Adipocyte (in vitro differentiated cells): ENCODE measurements around the gene HDLBP.

Source experiments
- DNase-seq: peaks from one replicate; pipeline ENCODE4 v3.0.0-alpha.2; 2015; ENCODE audit warnings: low read depth
- H3K27me3 ChIP-seq: replicated peaks from 2 replicates; pipeline ENCODE4 v1.7.0; 2013; ENCODE audit warnings: mild to moderate bottlenecking, low read length, moderate library complexity; ENCODE audit not compliant: control insufficient read depth, insufficient read depth
- H3K36me3 ChIP-seq: 2 replicates; pipeline ENCODE4 v1.7.0; 2013; ENCODE audit warnings: low read length, mild to moderate bottlenecking, moderate library complexity; ENCODE audit not compliant: control insufficient read depth, insufficient read depth, severe bottlenecking
- H3K4me1 ChIP-seq: 2 replicates; pipeline ENCODE4 v1.7.0; 2013; ENCODE audit warnings: mild to moderate bottlenecking, low read length, moderate library complexity; ENCODE audit not compliant: control insufficient read depth, insufficient read depth
- H3K4me3 ChIP-seq: 2 replicates; pipeline ENCODE4 v1.7.0; 2013; ENCODE audit warnings: mild to moderate bottlenecking, low read length, moderate library complexity
- H3K9ac ChIP-seq: 2 replicates; pipeline ENCODE4 v1.7.0; 2013; ENCODE audit warnings: mild to moderate bottlenecking, low read length, moderate library complexity
- H3K9me3 ChIP-seq: 2 replicates; pipeline ENCODE4 v1.7.0; 2013; ENCODE audit warnings: mild to moderate bottlenecking, low read length, moderate library complexity; ENCODE audit not compliant: control insufficient read depth

Gene HDLBP, protein sequence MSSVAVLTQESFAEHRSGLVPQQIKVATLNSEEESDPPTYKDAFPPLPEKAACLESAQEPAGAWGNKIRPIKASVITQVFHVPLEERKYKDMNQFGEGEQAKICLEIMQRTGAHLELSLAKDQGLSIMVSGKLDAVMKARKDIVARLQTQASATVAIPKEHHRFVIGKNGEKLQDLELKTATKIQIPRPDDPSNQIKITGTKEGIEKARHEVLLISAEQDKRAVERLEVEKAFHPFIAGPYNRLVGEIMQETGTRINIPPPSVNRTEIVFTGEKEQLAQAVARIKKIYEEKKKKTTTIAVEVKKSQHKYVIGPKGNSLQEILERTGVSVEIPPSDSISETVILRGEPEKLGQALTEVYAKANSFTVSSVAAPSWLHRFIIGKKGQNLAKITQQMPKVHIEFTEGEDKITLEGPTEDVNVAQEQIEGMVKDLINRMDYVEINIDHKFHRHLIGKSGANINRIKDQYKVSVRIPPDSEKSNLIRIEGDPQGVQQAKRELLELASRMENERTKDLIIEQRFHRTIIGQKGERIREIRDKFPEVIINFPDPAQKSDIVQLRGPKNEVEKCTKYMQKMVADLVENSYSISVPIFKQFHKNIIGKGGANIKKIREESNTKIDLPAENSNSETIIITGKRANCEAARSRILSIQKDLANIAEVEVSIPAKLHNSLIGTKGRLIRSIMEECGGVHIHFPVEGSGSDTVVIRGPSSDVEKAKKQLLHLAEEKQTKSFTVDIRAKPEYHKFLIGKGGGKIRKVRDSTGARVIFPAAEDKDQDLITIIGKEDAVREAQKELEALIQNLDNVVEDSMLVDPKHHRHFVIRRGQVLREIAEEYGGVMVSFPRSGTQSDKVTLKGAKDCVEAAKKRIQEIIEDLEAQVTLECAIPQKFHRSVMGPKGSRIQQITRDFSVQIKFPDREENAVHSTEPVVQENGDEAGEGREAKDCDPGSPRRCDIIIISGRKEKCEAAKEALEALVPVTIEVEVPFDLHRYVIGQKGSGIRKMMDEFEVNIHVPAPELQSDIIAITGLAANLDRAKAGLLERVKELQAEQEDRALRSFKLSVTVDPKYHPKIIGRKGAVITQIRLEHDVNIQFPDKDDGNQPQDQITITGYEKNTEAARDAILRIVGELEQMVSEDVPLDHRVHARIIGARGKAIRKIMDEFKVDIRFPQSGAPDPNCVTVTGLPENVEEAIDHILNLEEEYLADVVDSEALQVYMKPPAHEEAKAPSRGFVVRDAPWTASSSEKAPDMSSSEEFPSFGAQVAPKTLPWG (N-terminal part only)

GRCh38 chr2:241315093-241315878, at the start of gene HDLBP:
HDLBP (minus strand) TSS chr2:241315672; CDS start chr2:241266869, 48,803 bp downstream.
- Histone ChIP-seq H3K4me3 (peak within 1 kb of the TSS; percentile 98), H3K36me3 (peaks cover 6% of the 10 kb centered on the region), H3K27me3 (no peaks in the 10 kb centered on the region), H3K4me1 (peaks cover 59% of the 10 kb centered on the region), H3K9me3 (no peaks in the 10 kb centered on the region), H3K9ac (peak within 1 kb of the TSS; percentile 100)
- DNase-seq, result peak; percentile 100

DNA sequence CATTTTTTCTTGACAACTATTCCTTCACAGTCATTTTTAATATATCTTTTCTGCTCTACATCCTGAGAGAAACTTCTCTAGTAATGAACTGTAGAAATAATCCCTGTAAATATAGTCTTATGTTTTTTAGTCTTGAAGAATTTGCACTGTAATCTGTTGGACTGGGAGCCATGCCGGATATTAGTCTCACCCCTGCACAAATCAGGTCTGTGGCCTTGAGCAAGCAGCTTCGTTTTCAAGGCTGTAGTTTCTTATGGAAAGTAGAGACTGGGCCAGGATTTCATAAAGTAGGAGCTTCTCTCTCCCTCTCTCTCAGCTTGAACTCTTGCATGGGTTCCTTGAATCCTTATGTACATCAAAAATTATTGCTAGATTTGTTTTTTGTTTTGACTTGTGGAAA, 49.3 kb upstream of the HDLBP start:
- peaks cover 22% of the 10 kb centered on the region for H3K4me1 ChIP-seq
- H3K36me3 ChIP-seq, result no peaks in the 10 kb centered on the region
- no peak for DNase-seq
- H3K27me3 ChIP-seq, result no peaks in the 10 kb centered on the region
- H3K9ac ChIP-seq, result no peak overlapping the region
- no peak overlapping the region for H3K4me3 ChIP-seq
- H3K9me3 ChIP-seq, result no peaks in the 10 kb centered on the region

GRCh38 chr2:241363426-241363825, 48.0 kb upstream of the HDLBP start:
- Histone ChIP-seq H3K4me3 (no peak overlapping the region), H3K4me1 (peaks cover 24% of the 10 kb centered on the region)
- no peak for DNase-seq

DNA sequence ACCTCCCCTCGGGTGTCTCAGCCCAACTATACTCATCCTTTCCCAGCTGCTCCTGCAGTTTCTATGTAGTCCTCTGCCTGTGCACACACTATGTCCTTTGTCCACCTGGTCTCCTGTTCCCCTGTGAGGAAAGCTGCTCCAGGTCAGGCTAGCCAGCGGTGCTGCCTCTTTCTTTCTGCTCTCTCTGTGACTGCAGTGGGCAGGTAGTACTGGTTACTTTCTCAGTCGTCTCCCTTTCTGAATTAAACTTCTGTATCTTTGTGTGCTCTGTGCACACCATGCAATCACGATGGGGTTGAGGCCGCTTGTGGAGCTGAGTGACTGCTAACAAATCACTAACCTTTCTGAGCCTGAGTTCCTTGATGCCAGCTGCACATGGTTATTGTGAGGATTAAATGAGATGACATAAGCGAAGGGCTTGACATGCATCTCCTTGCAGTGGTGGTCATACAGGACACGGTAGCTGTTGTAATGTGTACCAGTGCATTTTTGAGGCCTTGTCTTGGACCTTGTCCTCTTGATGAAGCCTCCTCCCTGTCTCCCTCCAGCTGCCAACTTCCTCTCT, 44.1 kb upstream of the HDLBP start:
- Histone ChIP-seq H3K27me3 (no peaks in the 10 kb centered on the region), H3K9me3 (no peaks in the 10 kb centered on the region), H3K4me3 (no peak overlapping the region), H3K9ac (no peak overlapping the region), H3K4me1 (peaks cover 34% of the 10 kb centered on the region), H3K36me3 (peaks cover 6% of the 10 kb centered on the region)
- DNase-seq, result no peak

More at GRCh38 chr2:241363426-241363825, 48.0 kb upstream of the HDLBP start:
- Histone ChIP-seq H3K9ac (no peak overlapping the region), H3K9me3 (no peaks in the 10 kb centered on the region), H3K36me3 (no peaks in the 10 kb centered on the region), H3K27me3 (no peaks in the 10 kb centered on the region)

- Histone ChIP-seq H3K4me1 (peaks cover 25% of the 10 kb centered on the region), H3K9ac (peak overlapping the region; percentile 16), H3K9me3 (no peaks in the 10 kb centered on the region), H3K36me3 (peaks cover 17% of the 10 kb centered on the region), H3K4me3 (no peak overlapping the region), H3K27me3 (no peaks in the 10 kb centered on the region)
- DNase-seq, result no peak
Observed at GRCh38 chr2:241358470-241358869, 43.0 kb upstream of the HDLBP start.

DNA sequence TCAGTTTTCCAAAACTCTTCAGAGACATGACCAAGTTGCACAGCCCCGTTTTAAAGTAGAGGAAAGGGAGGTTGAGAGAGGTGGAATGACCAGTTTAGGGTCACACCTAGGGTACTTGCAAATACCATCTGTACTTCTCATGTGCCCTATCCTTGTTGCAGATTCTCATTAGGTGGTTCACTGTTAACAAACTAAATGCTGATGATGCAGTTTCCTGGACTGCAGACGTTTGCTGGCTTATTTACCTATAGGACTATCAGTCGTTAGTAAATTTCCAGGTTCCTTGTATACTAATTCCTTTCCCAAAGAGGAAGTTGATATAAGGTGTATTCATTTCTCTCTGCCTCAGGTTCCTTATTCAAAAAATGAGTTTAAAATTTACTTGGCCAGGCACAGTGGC, 42.1 kb upstream of the HDLBP start:
- peaks cover 22% of the 10 kb centered on the region for H3K4me1 ChIP-seq
- H3K9me3 ChIP-seq, result no peaks in the 10 kb centered on the region
- H3K36me3 ChIP-seq, result peaks cover 26% of the 10 kb centered on the region
- no peak for DNase-seq
- peak overlapping the region; percentile 88 for H3K9ac ChIP-seq
- H3K4me3 ChIP-seq, result peak overlapping the region; percentile 89
- no peaks in the 10 kb centered on the region for H3K27me3 ChIP-seq

GRCh38 chr2:241356871-241357260, 41.4 kb upstream of the HDLBP start:
- Histone ChIP-seq H3K9me3 (no peaks in the 10 kb centered on the region), H3K4me1 (peaks cover 22% of the 10 kb centered on the region), H3K9ac (peak overlapping the region; percentile 88), H3K36me3 (peaks cover 33% of the 10 kb centered on the region), H3K27me3 (no peaks in the 10 kb centered on the region), H3K4me3 (peak overlapping the region; percentile 89)
- peak; percentile 33 for DNase-seq

GRCh38 chr2:241355983-241356870, 40.8 kb upstream of the HDLBP start, which contains the start of gene FARP2:
FARP2 (plus strand) TSS chr2:241356285; CDS start chr2:241373108, 16,823 bp downstream.
- Histone ChIP-seq H3K4me1 (peaks cover 22% of the 10 kb centered on the region), H3K27me3 (no peaks in the 10 kb centered on the region), H3K9me3 (no peaks in the 10 kb centered on the region), H3K36me3 (peaks cover 39% of the 10 kb centered on the region), H3K9ac (peak within 1 kb of the TSS; percentile 88), H3K4me3 (peak within 1 kb of the TSS; percentile 89)
- DNase-seq, result peak; percentile 100

GRCh38 chr2:241354668-241355658, 39.5 kb upstream of the HDLBP start:
- Histone ChIP-seq H3K9ac (no peak overlapping the region), H3K4me3 (no peak overlapping the region), H3K9me3 (no peaks in the 10 kb centered on the region), H3K36me3 (peaks cover 52% of the 10 kb centered on the region), H3K27me3 (no peaks in the 10 kb centered on the region), H3K4me1 (peaks cover 22% of the 10 kb centered on the region)
- peak; percentile 75 for DNase-seq
